Small intestine (tissue), 7 donors: ENCODE results near the gene ASMT. TPM values are rescaled to one million over a fixed set of nuclear protein-coding genes. Genes with fewer than 3 reads are reported as not detected.
"Not testable (repeated sequence)": the region's sequence is repeated elsewhere in the genome, so short reads cannot be mapped to it uniquely, and the experiment has no call there.

Source experiments
- DNase-seq, 2 donors: peaks; one replicate each; pipeline versions ENCODE4 v3.0.0 to v3.0.0-alpha.2; 2013
- FAIRE-seq: peaks from 2 replicates; lab custom pipeline; 2012; peaks lifted over from hg19 to GRCh38; lab: Jason Lieb, UNC
- H3K27ac ChIP-seq, 3 donors: one replicate each; pipeline ENCODE4 v1.5.1; 2013; ENCODE audit warnings: low read length in 2 of 3, mild to moderate bottlenecking in 2 of 3, control low read depth in 1 of 3, inconsistent platforms in 1 of 3, low read depth in 1 of 3, moderate library complexity in 1 of 3
- H3K27me3 ChIP-seq, 3 donors: one replicate each; pipeline ENCODE4 v1.6.1; 2013; ENCODE audit warnings: low read length in 3 of 3, inconsistent platforms in 1 of 3; ENCODE audit not compliant: control insufficient read depth in 3 of 3, insufficient read depth in 3 of 3
- H3K36me3 ChIP-seq, 3 donors: one replicate each; pipeline ENCODE4 v1.6.1; 2013; ENCODE audit warnings: low read length in 3 of 3, inconsistent platforms in 1 of 3, low read depth in 1 of 3, mild to moderate bottlenecking in 1 of 3, moderate library complexity in 1 of 3; ENCODE audit not compliant: control insufficient read depth in 3 of 3, insufficient read depth in 2 of 3
- H3K4me1 ChIP-seq, 3 donors: one replicate each; pipeline ENCODE4 v1.6.1; 2013; ENCODE audit warnings: low read length in 2 of 3, inconsistent platforms in 1 of 3, low read depth in 1 of 3, mild to moderate bottlenecking in 1 of 3, moderate library complexity in 1 of 3; ENCODE audit not compliant: control insufficient read depth in 3 of 3, insufficient read depth in 2 of 3
- H3K4me3 ChIP-seq, 3 donors: one replicate each; pipeline ENCODE4 v1.5.1; 2013; ENCODE audit warnings: low read length in 3 of 3, control low read depth in 1 of 3, inconsistent platforms in 1 of 3, low read depth in 1 of 3, mild to moderate bottlenecking in 1 of 3, moderate library complexity in 1 of 3
- H3K9me3 ChIP-seq, 2 donors: one replicate each; pipeline ENCODE4 v1.6.1; 2013; ENCODE audit warnings: low read depth in 1 of 2, low read length in 1 of 2; ENCODE audit not compliant: control insufficient read depth in 2 of 2, insufficient read depth in 1 of 2
- WGBS, 3 donors: extraction: QIAGEN DNeasy Blood & Tissue Kit; methylation state at CpG; one replicate each; pipeline ENCODE4 v1.1.7; 2013; 5-methylcytosine and 5-hydroxymethylcytosine counted together
- polyA plus RNA-seq, 4 donors: library from polyadenylated mRNA; stranded (reverse) in 3 of 4; unstranded in 1 of 4; fragments of 200-250 nt in 3 of 4; fragments of 120-200 nt in 1 of 4; gene quantifications; one replicate each; pipeline versions ENCODE4 v1.2.1 to v1.2.3, GENCODE V29; 2013
- donor health status: healthy with polysubstance abuse.
- donor health status: control.
- donor health status: control.
- donor health status: Bipolar disorder and iron deficiency.
- donor health status: healthy.

ASMT gene
- polyA plus RNA-seq, 4 donors: 0.04 to 0.06 TPM; not detected in 2

DNA sequence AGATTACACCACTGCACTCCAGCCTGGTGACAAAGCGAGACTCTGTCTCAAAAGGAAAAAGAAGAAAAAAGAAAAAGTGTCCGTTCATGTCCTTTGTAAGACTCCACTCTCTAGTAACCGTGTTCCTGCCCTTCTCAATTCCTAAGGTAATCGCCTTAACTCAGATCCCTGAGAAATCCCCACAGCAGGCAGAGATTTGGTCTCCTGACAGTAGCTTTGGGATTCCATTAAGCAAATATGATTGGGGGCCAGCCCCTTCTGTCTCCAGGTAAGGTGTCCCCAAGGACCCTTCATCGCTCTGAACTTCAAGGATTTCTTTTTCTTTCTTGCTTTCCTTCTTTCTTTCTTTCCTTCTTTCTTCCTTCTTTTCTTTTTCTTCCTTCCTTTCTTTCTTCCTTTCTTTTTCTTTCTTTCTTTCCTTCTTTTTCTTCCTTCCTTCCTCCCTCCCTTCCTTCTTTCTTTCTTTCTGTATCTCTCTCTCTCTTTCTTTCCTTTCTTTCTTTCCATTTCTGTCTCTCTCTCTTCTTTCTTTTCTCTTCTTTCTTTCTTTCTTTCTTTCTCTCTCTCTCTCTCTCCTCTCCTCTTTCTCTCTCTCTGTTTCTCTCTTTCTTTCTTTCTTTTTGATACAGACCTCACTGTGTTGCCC lies 2.1 kb upstream of the ASMT start:
- DNase-seq (no peak), FAIRE-seq (no peak)
- H3K27ac ChIP-seq: no peak overlapping the region
- no peaks in the 10 kb centered on the region for H3K27me3 ChIP-seq
- no peaks in the 10 kb centered on the region for H3K4me1 ChIP-seq
- no peak overlapping the region for H3K4me3 ChIP-seq
- no peaks in the 10 kb centered on the region for H3K36me3 ChIP-seq
- 75 to 85% (median 84%) methylated on average over 5 of the region's 5 CpGs for WGBS, 3 donors
- no peaks in the 10 kb centered on the region for H3K9me3 ChIP-seq

GRCh38 chrX:1618689-1619088 lies 3.8 kb downstream of the ASMT start:
- Histone ChIP-seq H3K4me1 (no peaks in the 10 kb centered on the region), H3K27ac (no peak overlapping the region), H3K9me3 (no peaks in the 10 kb centered on the region), H3K36me3 (no peaks in the 10 kb centered on the region), H3K27me3 (no peaks in the 10 kb centered on the region), H3K4me3 (no peak overlapping the region)
- WGBS, 3 donors: 59 to 69% (median 65%) methylated on average over 4 of the region's 4 CpGs
- FAIRE-seq: no peak
- no peak for DNase-seq

GRCh38 chrX:1623691-1624090 lies 8.8 kb downstream of the ASMT start:
- Histone ChIP-seq H3K27me3 (no peaks in the 10 kb centered on the region), H3K4me1 (no peaks in the 10 kb centered on the region), H3K9me3 (no peaks in the 10 kb centered on the region), H3K36me3 (no peaks in the 10 kb centered on the region), H3K4me3 (no peak overlapping the region), H3K27ac (no peak overlapping the region)
- DNase-seq: no peak
- FAIRE-seq: no peak
- WGBS, 3 donors: 74 to 80% (median 80%) methylated on average over 21 of the region's 21 CpGs

DNA sequence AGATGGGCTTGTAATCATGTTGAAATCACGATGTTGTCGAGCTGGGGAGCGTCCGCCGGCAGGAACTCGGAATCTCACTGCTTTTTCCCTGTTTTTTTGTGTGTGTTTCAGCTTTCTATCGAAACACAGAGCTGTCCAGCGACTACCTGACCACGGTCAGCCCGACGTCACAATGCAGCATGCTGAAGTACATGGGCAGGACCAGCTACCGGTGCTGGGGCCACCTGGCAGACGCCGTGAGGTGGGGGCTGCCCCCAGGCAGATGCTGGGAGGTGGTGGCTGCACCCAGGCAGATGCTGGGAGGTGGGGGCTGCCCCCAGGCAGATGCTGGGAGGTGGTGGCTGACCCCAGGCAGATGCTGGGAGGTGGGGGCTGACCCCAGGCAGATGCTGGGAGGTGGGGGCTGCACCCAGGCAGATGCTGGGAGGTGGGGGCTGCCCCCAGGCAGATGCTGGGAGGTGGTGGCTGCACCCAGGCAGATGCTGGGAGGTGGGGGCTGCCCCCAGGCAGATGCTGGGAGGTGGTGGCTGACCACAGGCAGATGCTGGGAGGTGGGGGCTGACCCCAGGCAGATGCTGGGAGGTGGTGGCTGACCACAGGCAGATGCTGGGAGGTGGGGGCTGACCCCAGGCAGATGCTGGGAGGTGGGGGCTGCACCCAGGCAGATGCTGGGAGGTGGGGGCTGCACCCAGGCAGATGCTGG lies 9.4 kb downstream of the ASMT start:
- H3K4me1 ChIP-seq, H3K27me3 ChIP-seq, FAIRE-seq, DNase-seq, H3K9me3 ChIP-seq, H3K4me3 ChIP-seq, H3K27ac ChIP-seq, H3K36me3 ChIP-seq: not testable (repeated sequence)
- WGBS, 3 donors: 83 to 90% (median 84%) methylated on average over 14 of the region's 14 CpGs

DNA sequence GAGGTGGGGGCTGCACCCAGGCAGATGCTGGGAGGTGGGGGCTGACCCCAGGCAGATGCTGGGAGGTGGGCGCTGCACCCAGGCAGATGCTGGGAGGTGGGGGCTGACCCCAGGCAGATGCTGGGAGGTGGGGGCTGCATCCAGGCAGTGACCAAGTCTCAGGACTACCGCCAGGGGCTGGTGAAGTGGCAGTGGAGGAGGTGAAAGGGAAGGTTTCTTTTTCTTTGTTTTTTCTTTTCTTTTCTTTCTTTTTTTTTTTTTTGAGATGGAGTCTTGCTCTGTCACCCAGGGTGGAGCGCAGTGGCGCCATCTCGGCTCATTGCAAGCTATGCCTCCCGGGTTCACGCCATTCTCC lies 10.0 kb downstream of the ASMT start:
- H3K36me3 ChIP-seq, DNase-seq: not testable (repeated sequence)

GRCh38 chrX:1629244-1629643 lies 14.4 kb downstream of the ASMT start:
- H3K9me3 ChIP-seq: no peaks in the 10 kb centered on the region
- no peaks in the 10 kb centered on the region for H3K4me1 ChIP-seq
- DNase-seq (no peak), FAIRE-seq (no peak)
- no peak overlapping the region for H3K4me3 ChIP-seq
- no peak overlapping the region for H3K27ac ChIP-seq
- no peaks in the 10 kb centered on the region for H3K36me3 ChIP-seq
- 63 to 86% (median 84%) methylated on average over 7 of the region's 7 CpGs for WGBS, 3 donors
- H3K27me3 ChIP-seq: no peaks in the 10 kb centered on the region

More for the DNA sequence above, 10.0 kb downstream of the ASMT start:
- H3K4me3 ChIP-seq, H3K4me1 ChIP-seq, FAIRE-seq, H3K27ac ChIP-seq, H3K9me3 ChIP-seq, H3K27me3 ChIP-seq: not testable (repeated sequence)
- WGBS, 3 donors: 80 to 94% (median 86%) methylated on average over 7 of the region's 7 CpGs

DNA sequence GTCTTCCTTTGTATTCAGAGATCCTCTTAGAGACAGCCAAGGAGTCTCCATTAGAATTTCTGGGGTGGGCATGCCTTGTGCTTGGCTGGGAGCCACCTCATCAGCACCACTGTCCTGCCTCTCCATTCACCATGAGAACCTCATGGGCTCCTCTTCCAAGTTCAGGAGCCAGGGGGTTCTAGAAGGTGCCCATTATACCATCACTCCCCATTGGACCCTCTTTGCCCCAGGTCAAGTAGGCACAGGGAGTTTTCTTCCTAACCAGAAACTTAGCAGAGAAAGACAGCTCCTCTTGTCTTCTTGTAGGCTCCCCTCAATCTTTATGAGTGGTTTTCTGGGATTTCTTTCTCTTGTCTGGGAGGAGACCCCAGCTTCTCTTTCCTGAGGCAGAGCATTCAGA lies 31.1 kb downstream of the ASMT start:
- H3K9me3 ChIP-seq: peaks cover 0 to 8% of the 10 kb centered on the region in 2 donors
- no peak for FAIRE-seq
- H3K27ac ChIP-seq: no peak overlapping the region
- no peaks in the 10 kb centered on the region for H3K4me1 ChIP-seq
- DNase-seq: no peak
- H3K36me3 ChIP-seq: no peaks in the 10 kb centered on the region
- no peak overlapping the region for H3K4me3 ChIP-seq
- no peaks in the 10 kb centered on the region for H3K27me3 ChIP-seq

GRCh38 chrX:1649621-1650020 lies 34.8 kb downstream of the ASMT start:
- Histone ChIP-seq H3K4me1 (no peaks in the 10 kb centered on the region), H3K36me3 (no peaks in the 10 kb centered on the region), H3K27ac (no peak overlapping the region), H3K9me3 (peaks cover 0 to 8% of the 10 kb centered on the region in 2 donors), H3K27me3 (no peaks in the 10 kb centered on the region), H3K4me3 (no peak overlapping the region)
- FAIRE-seq (no peak), DNase-seq (no peak)
- WGBS, 3 donors: 37 to 58% (median 38%) methylated on average over 8 of the region's 8 CpGs
